DND-41 (cell line): ENCODE measurements around the gene NDNF.

Experiments used
- ATAC-seq: fragments of 200-7000 bp; cut with Tn5 transposase; 3 replicates; pipeline ENCODE4 v1.9.1; 2021; ENCODE audit warnings: low read depth; ENCODE audit not compliant: insufficient read depth
- DNase-seq: peaks from one replicate; pipeline ENCODE4 v3.0.0-alpha.2; 2020
- H2AFZ ChIP-seq: 2 replicates; pipeline ENCODE4 v1.6.0; 2012; ENCODE audit warnings: low read depth, low read length
- H3K27ac ChIP-seq: 2 replicates; pipeline ENCODE4 v1.5.1; 2012; ENCODE audit warnings: low read length, inconsistent platforms
- H3K27me3 ChIP-seq: fragments of 200-600 bp; sonication (generic); 2 replicates; pipeline ENCODE4 v1.6.0; 2012; ENCODE audit warnings: low read length, mild to moderate bottlenecking, inconsistent platforms; ENCODE audit not compliant: insufficient read depth, poor library complexity
- H3K36me3 ChIP-seq: 2 replicates; pipeline ENCODE4 v1.5.1; 2012; ENCODE audit warnings: low read length, inconsistent platforms; ENCODE audit not compliant: insufficient read depth
- H3K4me1 ChIP-seq: 2 replicates; pipeline ENCODE4 v1.5.1; 2012; ENCODE audit warnings: mild to moderate bottlenecking, low read length; ENCODE audit not compliant: insufficient read depth
- H3K4me2 ChIP-seq: 2 replicates; pipeline ENCODE4 v1.6.0; 2012; ENCODE audit warnings: mild to moderate bottlenecking, moderate library complexity, low read length, inconsistent platforms; ENCODE audit not compliant: insufficient read depth
- H3K4me3 ChIP-seq, 2 experiments: fragments of 200-600 bp in 1 of 2; shearing (Covaris generic) in 1 of 2; 2 replicates each; pipeline ENCODE4 v1.5.1; 2012 to 2016; ENCODE audit warnings: inconsistent platforms in 2 of 2, low read length in 2 of 2, mild to moderate bottlenecking in 2 of 2, low read depth in 1 of 2, moderate library complexity in 1 of 2
- H3K79me2 ChIP-seq: 2 replicates; pipeline ENCODE4 v1.6.0; 2012; ENCODE audit warnings: low read length, inconsistent platforms; ENCODE audit not compliant: insufficient read depth
- H3K9ac ChIP-seq: 2 replicates; pipeline ENCODE4 v1.6.0; 2012; ENCODE audit warnings: low read depth, mild to moderate bottlenecking, inconsistent platforms, low read length, moderate library complexity
- H3K9me3 ChIP-seq: 2 replicates; pipeline ENCODE4 v1.5.1; 2012; ENCODE audit warnings: low read length, moderate library complexity, mild to moderate bottlenecking, inconsistent platforms; ENCODE audit not compliant: insufficient read depth, severe bottlenecking
- H4K20me1 ChIP-seq: 2 replicates; pipeline ENCODE4 v1.6.0; 2012; ENCODE audit warnings: low read length; ENCODE audit not compliant: insufficient read depth
- EZH2 ChIP-seq: IDR thresholded peaks from 3 replicates; pipeline ENCODE4 v1.6.1; 2012; ENCODE audit warnings: borderline replicate concordance, low read depth, mild to moderate bottlenecking, moderate library complexity, low read length, inconsistent platforms; ENCODE audit not compliant: severe bottlenecking
- TF ChIP-seq, protein P1 (sequence below): IDR thresholded peaks from 2 replicates; pipeline ENCODE4 v1.5.1; 2012; ENCODE audit warnings: borderline replicate concordance, low read length, moderate library complexity, mild to moderate bottlenecking; ENCODE audit not compliant: poor library complexity, severe bottlenecking; ENCODE audit errors: extremely low read depth

Gene NDNF

GRCh38 chr4:121003863-121004262 lies 68.5 kb downstream of the NDNF start:
- H2AFZ ChIP-seq: no peak overlapping the region
- H3K9ac ChIP-seq: no peak overlapping the region
- H3K4me3 ChIP-seq: no peak overlapping the region
- H3K27me3 ChIP-seq: no peaks in the 10 kb centered on the region
- no peaks in the 10 kb centered on the region for H3K4me1 ChIP-seq
- H3K9me3 ChIP-seq: no peaks in the 10 kb centered on the region
- no peaks in the 10 kb centered on the region for H3K79me2 ChIP-seq
- ATAC-seq: no peak
- no peak overlapping the region for H3K27ac ChIP-seq
- TF ChIP-seq EZH2: no peak
- TF ChIP-seq, protein P1, sequence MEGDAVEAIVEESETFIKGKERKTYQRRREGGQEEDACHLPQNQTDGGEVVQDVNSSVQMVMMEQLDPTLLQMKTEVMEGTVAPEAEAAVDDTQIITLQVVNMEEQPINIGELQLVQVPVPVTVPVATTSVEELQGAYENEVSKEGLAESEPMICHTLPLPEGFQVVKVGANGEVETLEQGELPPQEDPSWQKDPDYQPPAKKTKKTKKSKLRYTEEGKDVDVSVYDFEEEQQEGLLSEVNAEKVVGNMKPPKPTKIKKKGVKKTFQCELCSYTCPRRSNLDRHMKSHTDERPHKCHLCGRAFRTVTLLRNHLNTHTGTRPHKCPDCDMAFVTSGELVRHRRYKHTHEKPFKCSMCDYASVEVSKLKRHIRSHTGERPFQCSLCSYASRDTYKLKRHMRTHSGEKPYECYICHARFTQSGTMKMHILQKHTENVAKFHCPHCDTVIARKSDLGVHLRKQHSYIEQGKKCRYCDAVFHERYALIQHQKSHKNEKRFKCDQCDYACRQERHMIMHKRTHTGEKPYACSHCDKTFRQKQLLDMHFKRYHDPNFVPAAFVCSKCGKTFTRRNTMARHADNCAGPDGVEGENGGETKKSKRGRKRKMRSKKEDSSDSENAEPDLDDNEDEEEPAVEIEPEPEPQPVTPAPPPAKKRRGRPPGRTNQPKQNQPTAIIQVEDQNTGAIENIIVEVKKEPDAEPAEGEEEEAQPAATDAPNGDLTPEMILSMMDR: no peak
- H3K4me2 ChIP-seq: no peak overlapping the region
- DNase-seq: no peak
- H3K36me3 ChIP-seq: no peaks in the 10 kb centered on the region
- H4K20me1 ChIP-seq: no peaks in the 10 kb centered on the region

DNA sequence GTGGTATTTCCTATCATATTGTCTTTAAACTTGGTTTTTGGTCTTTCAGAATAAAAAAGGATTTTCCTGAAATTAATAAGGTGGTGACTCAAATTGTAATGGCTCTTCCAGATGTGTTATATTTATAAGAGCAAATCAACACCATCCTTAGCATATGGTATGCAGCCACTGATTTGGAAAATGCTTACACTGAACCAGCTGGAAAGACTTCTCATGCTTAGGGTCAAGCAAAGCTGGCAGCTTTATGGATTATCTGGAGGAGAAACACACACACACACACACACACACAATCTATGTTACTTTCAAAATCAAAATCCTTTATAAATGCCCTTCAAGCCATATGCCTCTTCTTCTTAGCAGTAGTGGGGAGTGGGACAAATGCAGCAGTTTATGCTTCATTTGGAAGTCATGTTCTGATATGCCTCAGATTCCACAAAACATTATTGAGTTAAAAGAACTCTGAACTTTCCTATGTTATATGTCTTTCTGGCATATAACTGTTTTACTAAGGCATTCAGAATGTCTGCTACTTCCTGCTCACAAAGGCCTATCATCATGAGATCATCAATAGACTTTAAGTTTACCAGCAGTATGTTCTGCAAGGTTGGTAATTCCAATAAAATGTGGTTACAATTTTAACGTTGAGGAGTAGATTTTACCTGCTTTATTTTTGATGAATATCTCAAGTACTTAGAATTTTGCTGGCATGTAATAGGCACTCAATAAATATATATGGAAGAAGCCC lies 76.9 kb downstream of the NDNF start:
- TF ChIP-seq EZH2: no peak
- TF ChIP-seq, protein P1: no peak
- Histone ChIP-seq H2AFZ (no peak overlapping the region), H3K4me1 (no peaks in the 10 kb centered on the region), H3K9me3 (no peaks in the 10 kb centered on the region), H3K9ac (no peak overlapping the region), H3K27ac (no peak overlapping the region), H4K20me1 (no peaks in the 10 kb centered on the region), H3K4me3 (no peak overlapping the region), H3K4me2 (no peak overlapping the region), H3K27me3 (no peaks in the 10 kb centered on the region), H3K36me3 (no peaks in the 10 kb centered on the region), H3K79me2 (no peaks in the 10 kb centered on the region)
- no peak for ATAC-seq
- DNase-seq: no peak

GRCh38 chr4:120994521-120994920 lies 77.8 kb downstream of the NDNF start:
- Histone ChIP-seq H3K4me3 (no peak overlapping the region), H3K36me3 (no peaks in the 10 kb centered on the region), H4K20me1 (no peaks in the 10 kb centered on the region), H3K9me3 (no peaks in the 10 kb centered on the region), H3K27me3 (no peaks in the 10 kb centered on the region), H3K4me1 (no peaks in the 10 kb centered on the region), H3K9ac (no peak overlapping the region), H3K27ac (no peak overlapping the region), H3K4me2 (no peak overlapping the region), H3K79me2 (no peaks in the 10 kb centered on the region), H2AFZ (no peak overlapping the region)
- TF ChIP-seq, protein P1: no peak
- no peak for TF ChIP-seq EZH2
- DNase-seq: no peak
- ATAC-seq: no peak
